HG03354 (cell line): ENCODE data around the gene ADCY1.

ENCODE experiments used
- ATAC-seq: cut with Tn5 transposase; IDR thresholded peaks from one replicate; pipeline ENCODE4 v1.9.1; 2021; ENCODE audit warnings: mild to moderate bottlenecking; ENCODE audit not compliant: unreplicated experiment, poor library complexity, severe bottlenecking

ADCY1 gene

GRCh38 chr7:45610660-45611299, 36.6 kb downstream of the ADCY1 start:
- ATAC-seq: no peak

GRCh38 chr7:45617166-45617565, 43.0 kb downstream of the ADCY1 start:
- no peak for ATAC-seq

GRCh38 chr7:45622058-45622457, 47.9 kb downstream of the ADCY1 start:
- ATAC-seq: no peak

- ATAC-seq: no peak
These were observed 49.0 kb downstream of the ADCY1 start for GRCh38 chr7:45623157-45623556.

GRCh38 chr7:45623740-45624391, 49.7 kb downstream of the ADCY1 start:
- no peak for ATAC-seq

- ATAC-seq: no peak
These were observed 50.2 kb downstream of the ADCY1 start for GRCh38 chr7:45624392-45624760.

- ATAC-seq: no peak
These were observed 50.9 kb downstream of the ADCY1 start for GRCh38 chr7:45625067-45625466.

- no peak for ATAC-seq
These were observed 51.7 kb downstream of the ADCY1 start for GRCh38 chr7:45625714-45626440.

GRCh38 chr7:45626441-45627430, 52.6 kb downstream of the ADCY1 start:
- ATAC-seq: no peak

GRCh38 chr7:45627691-45628456, 53.7 kb downstream of the ADCY1 start:
- ATAC-seq: no peak

- no peak for ATAC-seq
These were observed 57.4 kb downstream of the ADCY1 start for GRCh38 chr7:45631569-45631968.

GRCh38 chr7:45636733-45637132, 62.6 kb downstream of the ADCY1 start:
- ATAC-seq: no peak

- ATAC-seq: no peak
These were observed 64.7 kb downstream of the ADCY1 start for GRCh38 chr7:45638916-45639315.

GRCh38 chr7:45642044-45642443, 67.9 kb downstream of the ADCY1 start:
- no peak for ATAC-seq

GRCh38 chr7:45643630-45644029, 69.5 kb downstream of the ADCY1 start:
- ATAC-seq: peak; percentile 62

- ATAC-seq: no peak
These were observed 70.1 kb downstream of the ADCY1 start for GRCh38 chr7:45644237-45644636.

GRCh38 chr7:45645141-45645969, 71.2 kb downstream of the ADCY1 start:
- ATAC-seq: no peak

- ATAC-seq: no peak
These were observed 72.1 kb downstream of the ADCY1 start for GRCh38 chr7:45646207-45646821.
